ENCODE measurements around the gene FAM20A.
"Not testable (repeated sequence)": the region's sequence is repeated elsewhere in the genome, so short reads cannot be mapped to it uniquely, and the experiment has no call there.

Gene FAM20A

GRCh38 chr17:68564415-68565111 lies 36.6 kb downstream of the FAM20A start:
- DNase-seq = no peak

- DNase-seq = no peak
Observed at GRCh38 chr17:68562736-68563135, 38.4 kb downstream of the FAM20A start.

GRCh38 chr17:68560966-68561720 lies 40.0 kb downstream of the FAM20A start:
- DNase-seq = no peak

GRCh38 chr17:68559316-68559715 lies 41.9 kb downstream of the FAM20A start:
- DNase-seq = no peak

GRCh38 chr17:68556551-68556950 lies 44.6 kb downstream of the FAM20A start:
- no peak for DNase-seq

- no peak for DNase-seq
Observed at GRCh38 chr17:68544111-68544915, 56.9 kb downstream of the FAM20A start.

- DNase-seq = no peak
Observed at GRCh38 chr17:68542698-68543463, 58.3 kb downstream of the FAM20A start.

- DNase-seq = no peak
Observed at GRCh38 chr17:68541816-68542215, 59.4 kb downstream of the FAM20A start.

- no peak for DNase-seq
Observed at GRCh38 chr17:68540981-68541380, 60.2 kb downstream of the FAM20A start.

GRCh38 chr17:68539548-68540467 lies 61.4 kb downstream of the FAM20A start:
- peak in 2 of 14 donors; percentile 8 to 10 for DNase-seq

- no peak for DNase-seq
Observed at GRCh38 chr17:68535922-68536321, 65.2 kb downstream of the FAM20A start.

- no peak for DNase-seq
Observed at GRCh38 chr17:68534695-68535088, 66.5 kb downstream of the FAM20A start.

GRCh38 chr17:68533887-68534694 lies 67.1 kb downstream of the FAM20A start:
- DNase-seq = no peak

GRCh38 chr17:68532826-68533225 lies 68.3 kb downstream of the FAM20A start:
- no peak for DNase-seq

GRCh38 chr17:68531252-68531651 lies 69.9 kb downstream of the FAM20A start:
- no peak for DNase-seq

- no peak for DNase-seq
Observed at GRCh38 chr17:68527314-68527713, 73.9 kb downstream of the FAM20A start.

- no peak for DNase-seq
Observed at GRCh38 chr17:68526548-68526947, 74.6 kb downstream of the FAM20A start.

- DNase-seq = no peak
Observed at GRCh38 chr17:68522266-68522665, 78.9 kb downstream of the FAM20A start.

GRCh38 chr17:68519911-68520310 lies 81.3 kb downstream of the FAM20A start:
- DNase-seq = peak in 1 of 14 donors; percentile 7

- DNase-seq = not testable (repeated sequence)
Observed at GRCh38 chr17:68519051-68519450, 82.1 kb downstream of the FAM20A start.

All from C1 segment of cervical spinal cord (tissue), 14 donors.